IPS-NIHi11 (cell line): ENCODE data around the gene PHLPP1.

Experiments used
- DNase-seq: peaks from one replicate; pipeline ENCODE4 v3.0.0; 2012; ENCODE audit warnings: mixed read lengths, low spot score

The PHLPP1 gene

DNA sequence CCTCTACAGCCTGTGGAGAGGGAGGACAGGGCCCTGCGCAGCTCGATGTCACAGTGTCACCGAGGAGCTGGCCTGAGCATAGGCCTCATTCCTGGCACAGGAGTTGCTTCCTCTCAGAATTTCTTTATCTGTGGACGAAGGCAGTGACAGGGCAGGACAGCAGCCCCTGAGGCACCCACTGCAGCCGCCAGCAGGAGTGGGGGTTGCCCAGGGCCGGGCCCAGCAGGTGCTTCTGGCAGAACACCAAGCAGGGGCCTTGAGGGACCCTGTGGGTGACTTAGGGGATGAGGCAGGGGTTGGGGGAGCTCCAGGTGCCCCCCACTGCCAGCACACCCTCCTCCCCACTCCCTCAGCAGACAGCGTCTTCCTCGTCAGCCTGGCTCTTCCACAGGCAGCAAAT, 290.0 kb downstream of the PHLPP1 start:
- no peak for DNase-seq

- no peak for DNase-seq
Observed at GRCh38 chr18:63007231-63007630, 291.9 kb downstream of the PHLPP1 start.

- peak; percentile 64 for DNase-seq
Observed at GRCh38 chr18:63016270-63016669, 300.9 kb downstream of the PHLPP1 start.

DNA sequence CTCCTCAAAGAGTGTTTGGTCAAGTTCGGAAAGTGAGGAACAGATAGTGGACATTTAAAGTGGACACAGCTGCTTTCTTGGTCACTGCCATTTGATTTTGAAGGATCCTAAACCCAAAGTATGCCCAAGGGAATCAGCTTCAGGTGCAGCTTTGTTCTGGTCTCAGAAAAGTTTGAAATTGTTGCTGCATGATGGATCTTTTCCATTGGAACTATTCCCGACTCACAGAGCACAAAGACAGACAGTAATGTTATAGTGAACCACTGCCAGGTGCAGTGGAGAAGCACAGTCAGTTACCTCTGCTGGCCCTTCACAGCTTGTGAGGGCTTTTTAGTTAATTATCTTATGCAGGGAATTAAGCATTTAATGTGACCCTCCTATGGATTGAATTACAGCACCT, 301.7 kb downstream of the PHLPP1 start:
- DNase-seq: no peak

- DNase-seq: no peak
Observed at GRCh38 chr18:63017977-63018376, 302.6 kb downstream of the PHLPP1 start.

DNA sequence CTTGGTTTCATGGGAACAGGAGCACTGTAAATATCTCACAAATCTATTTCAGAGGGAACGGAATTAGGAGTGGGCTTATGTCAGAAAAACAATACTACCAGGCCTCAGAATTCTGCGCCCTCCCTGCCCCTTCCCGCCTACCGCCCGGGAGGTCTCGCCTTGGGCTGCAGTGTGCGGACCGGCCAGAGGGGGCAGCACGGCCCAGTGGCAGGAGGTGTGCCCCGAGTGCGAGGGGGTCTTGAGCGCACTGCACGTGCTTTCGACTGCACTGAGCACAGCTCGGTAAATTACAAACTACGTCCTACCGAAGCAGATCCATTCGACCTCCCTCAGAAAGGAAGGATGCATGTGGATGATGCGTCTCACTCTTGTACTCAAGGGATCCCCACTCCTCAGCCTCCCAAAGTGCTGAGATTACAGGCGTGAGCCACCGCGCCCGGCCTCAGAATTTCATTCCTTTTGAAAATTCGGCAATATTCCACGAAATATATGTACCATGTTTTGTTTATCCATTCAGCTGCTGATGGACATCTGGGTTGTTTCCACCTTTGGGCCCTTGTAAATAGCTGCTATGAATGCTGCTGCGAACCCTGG, 307.2 kb downstream of the PHLPP1 start:
- DNase-seq: peak; percentile 85

DNA sequence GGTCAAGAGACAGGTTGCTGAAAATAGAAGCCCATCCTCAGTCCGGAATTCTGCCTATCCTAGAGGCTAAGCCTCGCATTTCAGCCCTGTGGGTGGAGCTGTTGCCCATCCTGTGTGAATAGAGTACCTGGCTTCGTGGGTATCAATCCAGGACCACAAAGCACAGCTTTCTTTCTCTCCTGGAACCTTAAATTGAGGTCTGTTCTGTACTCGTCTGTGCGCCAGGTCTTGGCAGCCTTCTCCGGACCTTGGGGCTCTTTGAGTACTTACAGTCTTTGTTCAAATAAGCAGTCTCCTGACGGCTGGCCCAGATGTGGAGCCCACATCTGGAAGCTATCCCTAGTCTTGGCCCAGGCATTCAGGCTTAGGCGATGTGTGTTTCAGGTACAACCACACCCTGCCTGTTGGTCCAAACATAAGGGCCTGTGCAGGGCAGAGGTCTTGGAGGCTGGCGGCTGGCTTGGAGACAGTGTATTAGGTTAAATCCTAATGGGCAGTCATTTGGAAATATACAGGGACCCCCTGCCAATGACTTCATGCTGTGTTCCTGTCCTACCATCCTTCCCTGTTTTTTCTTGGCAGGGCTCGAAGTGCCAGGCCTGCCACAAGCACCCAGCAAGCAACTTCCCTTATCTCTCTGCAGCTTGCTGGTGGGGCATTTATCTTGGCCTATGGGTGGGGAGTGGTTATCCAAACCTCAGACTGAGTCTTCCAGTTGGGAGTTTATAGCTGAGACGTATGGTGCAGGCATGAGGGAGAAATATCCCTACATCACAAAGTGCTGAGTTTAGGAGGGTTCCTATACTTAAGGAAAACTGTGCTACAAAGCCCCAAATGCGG, 310.1 kb downstream of the PHLPP1 start:
- peak; percentile 50 for DNase-seq

DNA sequence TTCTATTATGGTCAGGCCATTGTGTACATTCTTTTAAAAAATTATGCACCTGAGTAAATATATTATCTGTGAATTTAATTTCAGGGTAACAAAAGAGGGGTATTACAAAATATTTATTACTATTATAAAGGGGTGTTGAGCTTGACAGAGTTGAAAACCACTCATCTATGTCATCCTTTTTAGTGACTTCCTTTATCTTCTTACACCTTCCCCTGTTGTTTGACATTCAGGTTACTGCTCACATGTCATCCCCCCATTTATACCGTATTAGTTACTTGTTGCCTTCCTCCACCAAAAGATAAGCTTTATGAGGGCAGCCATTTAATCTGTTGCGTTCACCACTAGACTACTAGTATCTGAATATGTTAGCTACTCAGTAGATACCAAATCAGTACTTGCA, 313.0 kb downstream of the PHLPP1 start:
- DNase-seq: no peak
